HepG2 (cell line): Measurements from ENCODE around the gene HABP4. TPM values are rescaled to one million over a fixed set of nuclear protein-coding genes. Genes with fewer than 3 reads are reported as not detected.

Experiments used
- ATF1 ChIP-seq: IDR thresholded peaks from 2 replicates; pipeline ENCODE4 v1.6.1; 2016; ENCODE audit warnings: mild to moderate bottlenecking, control low read depth
- ATF3 ChIP-seq: sonication (generic); formaldehyde crosslinking; IDR thresholded peaks from 2 replicates; pipeline ENCODE4 v1.4.0; 2020; ENCODE audit warnings: missing genetic modification reagents
- FOXM1 ChIP-seq: sonication (generic); formaldehyde crosslinking; IDR thresholded peaks from 2 replicates; pipeline ENCODE4 v1.5.0; 2020; ENCODE audit warnings: missing genetic modification reagents
- IRF2 ChIP-seq: IDR thresholded peaks from 2 replicates; pipeline ENCODE4 v1.6.1; 2018; ENCODE audit warnings: missing genetic modification reagents, missing compliant biosample characterization
- KLF6 ChIP-seq: IDR thresholded peaks from 2 replicates; pipeline ENCODE4 v1.8.0; 2016; ENCODE audit warnings: missing biosample characterization, missing genetic modification reagents
- NCOR1 ChIP-seq: fragments of 200-600 bp; sonication (generic); IDR thresholded peaks from 2 replicates; pipeline ENCODE4 v1.7.0; 2017; ENCODE audit warnings: antibody characterized with exemption, low read length, borderline replicate concordance
- NRL ChIP-seq: sonication (generic); formaldehyde crosslinking; IDR thresholded peaks from 2 replicates; pipeline ENCODE4 v1.5.0; 2020; ENCODE audit warnings: missing genetic modification reagents, mild to moderate bottlenecking, moderate library complexity, borderline replicate concordance
- PAX8 ChIP-seq: sonication (generic); formaldehyde crosslinking; IDR thresholded peaks from 2 replicates; pipeline ENCODE4 v1.8.0; 2022; ENCODE audit warnings: mild to moderate bottlenecking, missing genetic modification reagents, borderline replicate concordance
- PCBP1 ChIP-seq: fragments of 200-400 bp; formaldehyde crosslinking; IDR thresholded peaks from 2 replicates; pipeline ENCODE4 v1.6.1; 2017; ENCODE audit warnings: mild to moderate bottlenecking, low read depth, low read length, borderline replicate concordance
- SCMH1 ChIP-seq: sonication (generic); formaldehyde crosslinking; IDR thresholded peaks from 2 replicates; pipeline ENCODE4 v1.9.0; 2021; ENCODE audit warnings: missing genetic modification reagents, mild to moderate bottlenecking, borderline replicate concordance
- TBX2 ChIP-seq: sonication (generic); formaldehyde crosslinking; IDR thresholded peaks from 2 replicates; pipeline ENCODE4 v1.5.0; 2020; ENCODE audit warnings: missing genetic modification reagents, mild to moderate bottlenecking, borderline replicate concordance
- ZIK1 ChIP-seq: sonication (generic); formaldehyde crosslinking; IDR thresholded peaks from 2 replicates; pipeline ENCODE4 v1.5.0; 2020; ENCODE audit warnings: mild to moderate bottlenecking, low read depth, missing genetic modification reagents, borderline replicate concordance
- ZNF484 ChIP-seq: sonication (generic); formaldehyde crosslinking; IDR thresholded peaks from 2 replicates; pipeline ENCODE4 v1.5.1; 2020; ENCODE audit warnings: mild to moderate bottlenecking, low read depth, missing genetic modification reagents, borderline replicate concordance
- ZNF557 ChIP-seq: sonication (generic); formaldehyde crosslinking; IDR thresholded peaks from 2 replicates; pipeline ENCODE4 v1.4.0; 2020; ENCODE audit warnings: missing genetic modification reagents
- ZNF558 ChIP-seq: sonication (generic); formaldehyde crosslinking; IDR thresholded peaks from 2 replicates; pipeline ENCODE4 v1.9.0; 2022; ENCODE audit warnings: mild to moderate bottlenecking, missing genetic modification reagents, borderline replicate concordance
- ZNF574 ChIP-seq: sonication (generic); formaldehyde crosslinking; IDR thresholded peaks from 2 replicates; pipeline ENCODE4 v1.4.0; 2020; ENCODE audit warnings: missing genetic modification reagents
- ZNF644 ChIP-seq: IDR thresholded peaks from 2 replicates; pipeline ENCODE4 v1.6.1; 2016; ENCODE audit warnings: low read depth
- ZSCAN22 ChIP-seq: sonication (generic); formaldehyde crosslinking; IDR thresholded peaks from 2 replicates; pipeline ENCODE4 v1.4.0; 2020; ENCODE audit warnings: mild to moderate bottlenecking, missing genetic modification reagents
- polyA plus RNA-seq, 8 experiments: library from polyadenylated mRNA; depleted of rRNA in 3 of 8; stranded (reverse) in 7 of 8; unstranded in 1 of 8; fragments of >200 nt; fragmentation: Illumina TruSeq in 4 of 8; extraction: Trizol in 4 of 8; gene quantifications; 2 replicates each; pipeline versions ENCODE4 v1.2.1 to v1.2.3, GENCODE V29; 2011 to 2016; ENCODE audit warnings: low read depth in 4 of 8, missing spikeins in 1 of 8, mixed read lengths in 1 of 8; ENCODE audit not compliant: insufficient read depth in 1 of 8
- total RNA-seq, 5 experiments: library from RNA; depleted of rRNA; stranded (reverse); fragments of >200 nt; fragmentation: Illumina TruSeq; extraction: Trizol; gene quantifications; 2 replicates each; pipeline ENCODE4 v1.2.3, GENCODE V29; 2016; ENCODE audit warnings: low read depth in 1 of 5
- TF ChIP-seq, protein P1 (sequence below): sonication (generic); formaldehyde crosslinking; conservative IDR thresholded peaks from 2 replicates; pipeline ENCODE4 v1.4.0; 2020; ENCODE audit warnings: mild to moderate bottlenecking, missing genetic modification reagents, moderate library complexity
- TF ChIP-seq, protein P2 (sequence below): IDR thresholded peaks from 2 replicates; pipeline ENCODE4 v1.6.1; 2016; ENCODE audit warnings: low read depth

Gene HABP4
- total and polyA plus RNA-seq, 2 of the 13 experiments (the other 11 are each of a cell fraction or from before 2014, with no cell fraction given), result 14.3 to 26.6 TPM

- TF ChIP-seq ZIK1 (CRISPR knock-in tag) (no peak), ZNF574 (CRISPR knock-in tag) (no peak; the same call in 1 of the 2 replicates), NCOR1 (no peak; the same call in 1 of the 2 replicates), IRF2 (CRISPR knock-in tag) (peak; percentile 3; the same call in 1 of the 2 replicates), TBX2 (CRISPR knock-in tag) (peak; percentile 65), PCBP1 (no peak), ATF1 (CRISPR knock-in tag) (no peak), ATF3 (CRISPR knock-in tag) (no peak; the same call in 1 of the 2 replicates), ZNF644 (CRISPR knock-in tag) (no peak), SCMH1 (no peak), ZSCAN22 (CRISPR knock-in tag) (no peak), NRL (CRISPR knock-in tag) (0 out of 2 replicates have a peak, but pooled peaks have one; percentile 72), ZNF557 (CRISPR knock-in tag) (no peak), PAX8 (CRISPR knock-in tag) (no peak), FOXM1 (CRISPR knock-in tag) (0 out of 2 replicates have a peak, but pooled peaks have one; percentile 13), ZNF484 (CRISPR knock-in tag) (no peak), ZNF558 (CRISPR knock-in tag) (peak; percentile 52; the same call in 1 of the 2 replicates), KLF6 (CRISPR knock-in tag) (peak; percentile 43; the same call in 1 of the 2 replicates)
- TF ChIP-seq, protein P1, sequence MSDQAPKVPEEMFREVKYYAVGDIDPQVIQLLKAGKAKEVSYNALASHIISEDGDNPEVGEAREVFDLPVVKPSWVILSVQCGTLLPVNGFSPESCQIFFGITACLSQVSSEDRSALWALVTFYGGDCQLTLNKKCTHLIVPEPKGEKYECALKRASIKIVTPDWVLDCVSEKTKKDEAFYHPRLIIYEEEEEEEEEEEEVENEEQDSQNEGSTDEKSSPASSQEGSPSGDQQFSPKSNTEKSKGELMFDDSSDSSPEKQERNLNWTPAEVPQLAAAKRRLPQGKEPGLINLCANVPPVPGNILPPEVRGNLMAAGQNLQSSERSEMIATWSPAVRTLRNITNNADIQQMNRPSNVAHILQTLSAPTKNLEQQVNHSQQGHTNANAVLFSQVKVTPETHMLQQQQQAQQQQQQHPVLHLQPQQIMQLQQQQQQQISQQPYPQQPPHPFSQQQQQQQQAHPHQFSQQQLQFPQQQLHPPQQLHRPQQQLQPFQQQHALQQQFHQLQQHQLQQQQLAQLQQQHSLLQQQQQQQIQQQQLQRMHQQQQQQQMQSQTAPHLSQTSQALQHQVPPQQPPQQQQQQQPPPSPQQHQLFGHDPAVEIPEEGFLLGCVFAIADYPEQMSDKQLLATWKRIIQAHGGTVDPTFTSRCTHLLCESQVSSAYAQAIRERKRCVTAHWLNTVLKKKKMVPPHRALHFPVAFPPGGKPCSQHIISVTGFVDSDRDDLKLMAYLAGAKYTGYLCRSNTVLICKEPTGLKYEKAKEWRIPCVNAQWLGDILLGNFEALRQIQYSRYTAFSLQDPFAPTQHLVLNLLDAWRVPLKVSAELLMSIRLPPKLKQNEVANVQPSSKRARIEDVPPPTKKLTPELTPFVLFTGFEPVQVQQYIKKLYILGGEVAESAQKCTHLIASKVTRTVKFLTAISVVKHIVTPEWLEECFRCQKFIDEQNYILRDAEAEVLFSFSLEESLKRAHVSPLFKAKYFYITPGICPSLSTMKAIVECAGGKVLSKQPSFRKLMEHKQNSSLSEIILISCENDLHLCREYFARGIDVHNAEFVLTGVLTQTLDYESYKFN (CRISPR knock-in tag), result no peak; the same call in 1 of the 2 replicates
- TF ChIP-seq, protein P2, sequence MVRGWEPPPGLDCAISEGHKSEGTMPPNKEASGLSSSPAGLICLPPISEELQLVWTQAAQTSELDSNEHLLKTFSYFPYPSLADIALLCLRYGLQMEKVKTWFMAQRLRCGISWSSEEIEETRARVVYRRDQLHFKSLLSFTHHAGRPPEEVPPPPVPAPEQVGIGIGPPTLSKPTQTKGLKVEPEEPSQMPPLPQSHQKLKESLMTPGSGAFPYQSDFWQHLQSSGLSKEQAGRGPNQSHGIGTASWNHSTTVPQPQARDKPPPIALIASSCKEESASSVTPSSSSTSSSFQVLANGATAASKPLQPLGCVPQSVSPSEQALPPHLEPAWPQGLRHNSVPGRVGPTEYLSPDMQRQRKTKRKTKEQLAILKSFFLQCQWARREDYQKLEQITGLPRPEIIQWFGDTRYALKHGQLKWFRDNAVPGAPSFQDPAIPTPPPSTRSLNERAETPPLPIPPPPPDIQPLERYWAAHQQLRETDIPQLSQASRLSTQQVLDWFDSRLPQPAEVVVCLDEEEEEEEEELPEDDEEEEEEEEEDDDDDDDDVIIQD (CRISPR knock-in tag), result no peak
These were observed 31.7 kb upstream of the HABP4 start, which contains the start of gene ZNF367 (continued) for GRCh38 chr9:96418083-96418919.
